Ovary (tissue), 9 donors: Measurements from ENCODE around the gene CD300LB. TPM values are rescaled to one million over a fixed set of nuclear protein-coding genes. Genes with fewer than 3 reads are reported as not detected.

Experiments used
- DNase-seq, 5 donors: peaks; one replicate each; pipeline ENCODE4 v3.0.0-alpha.2; 2019 to 2020
- H3K27ac ChIP-seq, 2 donors: fragments of 200-600 bp; one replicate each; pipeline versions ENCODE4 v1.5.1 to v1.8.0; 2019 to 2022
- H3K27me3 ChIP-seq: fragments of 200-600 bp; one replicate; pipeline ENCODE4 v1.8.0; 2022
- H3K36me3 ChIP-seq: fragments of 200-600 bp; sonication (generic); one replicate; pipeline ENCODE4 v1.5.1; 2019
- H3K4me1 ChIP-seq: one replicate; pipeline ENCODE4 v1.8.1; 2013; ENCODE audit warnings: mild to moderate bottlenecking, moderate library complexity; ENCODE audit not compliant: insufficient read depth
- H3K4me3 ChIP-seq: fragments of 200-600 bp; sonication (generic); one replicate; pipeline ENCODE4 v1.5.1; 2017
- H3K9me3 ChIP-seq, 2 donors: fragments of 200-600 bp in 1 of 2; sonication (generic) in 1 of 2; one replicate each; pipeline versions ENCODE4 v1.5.1 to v1.8.1; 2013 to 2019; ENCODE audit warnings: mild to moderate bottlenecking in 1 of 2, moderate library complexity in 1 of 2
- CTCF ChIP-seq, 3 donors: fragments of 450-650 bp in 2 of 3; fragments of 200-600 bp in 1 of 3; IDR thresholded peaks; one replicate each; pipeline versions ENCODE4 v1.5.1 to v1.8.0; 2016 to 2022; ENCODE audit warnings: antibody characterized with exemption in 3 of 3, mild to moderate bottlenecking in 1 of 3
- EP300 ChIP-seq: sonication (generic); formaldehyde crosslinking; IDR thresholded peaks from one replicate; pipeline ENCODE4 v1.6.1; 2017; ENCODE audit warnings: antibody characterized with exemption
- POLR2A ChIP-seq: fragments of 450-650 bp; IDR thresholded peaks from one replicate; pipeline ENCODE4 v1.6.1; 2017; ENCODE audit warnings: antibody characterized with exemption, mild to moderate bottlenecking, moderate library complexity
- WGBS, 3 donors: extraction: QIAGEN DNeasy Blood & Tissue Kit in 1 of 3; methylation state at CpG; one replicate each; pipeline versions ENCODE4 v1.1.5 to v1.1.7; 2013 to 2017; 5-methylcytosine and 5-hydroxymethylcytosine counted together
- intact Hi-C, 4 donors: fragments of 100-400 bp; cut with DNase I; formaldehyde crosslinking; loops; one replicate each; pipeline versions ENCODE4 v1.11.0 to v1.15.1; 2022 to 2023
- polyA plus RNA-seq, 2 donors: library from polyadenylated mRNA; stranded (reverse); fragments of 200-250 nt in 1 of 2; fragments of 350-450 nt in 1 of 2; fragmentation: Illumina TruSeq in 1 of 2; extraction: RNeasy Lipid Tissue Mini Kit (QIAGEN cat#74804) in 1 of 2; gene quantifications; one replicate each; pipeline ENCODE4 v1.2.3, GENCODE V29; 2013 to 2014
- total RNA-seq, 7 donors: library from RNA; depleted of rRNA in 2 of 7; stranded (reverse); fragments of >200 nt in 2 of 7; fragmentation: NEBNext Ultra II Directional in 3 of 7; extraction: Animal tissue kit (Norgen Biotek cat#: 25700) in 3 of 7; gene quantifications; one replicate each; pipeline versions ENCODE4 v1.1.0 to v1.2.4, GENCODE V29; 2016 to 2023
- donor health status: DM: no; HTN: no; CAD: no; lungs with moderate emphysema.
- donor health status: DM: no; HTN: no; CAD: no.
- donor health status: Bipolar disorder and iron deficiency.
- donor health status: DM: yes; HTN: yes; CAD: no.
- donor health status: DM: no; HTN: no; CAD: no.
- donor health status: DM: yes; HTN: yes; CAD: no.

Gene CD300LB
- total and polyA plus RNA-seq, 9 donors = 0.11 to 0.69 (median 0.27) TPM; not detected in 2

- Histone ChIP-seq H3K27ac (no peak overlapping the region), H3K27me3 (no peaks in the 10 kb centered on the region), H3K4me3 (no peak overlapping the region), H3K9me3 (peaks cover 0 to 4% of the 10 kb centered on the region in 2 donors), H3K36me3 (no peaks in the 10 kb centered on the region), H3K4me1 (no peaks in the 10 kb centered on the region)
- DNase-seq = no peak
- intact Hi-C loops = no loop called here
- no peak for TF ChIP-seq CTCF (IDR thresholded peaks at IDR 0.05)
- no peak for TF ChIP-seq EP300
- no peak for TF ChIP-seq POLR2A
- 72 to 80% (median 73%) methylated on average over 4 of the region's 4 CpGs for WGBS, 3 donors
Measured at GRCh38 chr17:74472890-74473289, 58.4 kb downstream of the CD300LB start.

GRCh38 chr17:74471341-74471740 is 59.9 kb downstream of the CD300LB start:
- Histone ChIP-seq H3K27ac (no peak overlapping the region), H3K9me3 (peaks cover 0 to 4% of the 10 kb centered on the region in 2 donors), H3K27me3 (no peaks in the 10 kb centered on the region), H3K36me3 (no peaks in the 10 kb centered on the region), H3K4me3 (no peak overlapping the region), H3K4me1 (no peaks in the 10 kb centered on the region)
- intact Hi-C loops = no loop called here
- TF ChIP-seq POLR2A (no peak), EP300 (no peak), CTCF (IDR thresholded peaks at IDR 0.05) (no peak)
- no peak for DNase-seq
- WGBS, 3 donors = 85 to 91% (median 89%) methylated on average over 3 of the region's 3 CpGs

Other genes with a start within 250 kb of the CD300LB start
- gene KIF19, start 205.2 kb downstream of the CD300LB start, total RNA-seq = 10 to 100 TPM in 1 of 7 donors, 1 to 10 TPM in 3, under 1 TPM in 2, not detected in 1; 0.33 to 15.0 (median 1.4) TPM
- gene KIF19, start 205.2 kb downstream of the CD300LB start, polyA plus RNA-seq = under 1 TPM in 1 of 2 donors, not detected in 1; 0.54 TPM
- not detected for gene BTBD17, start 169.6 kb downstream of the CD300LB start, total RNA-seq
- not detected for gene BTBD17, start 169.6 kb downstream of the CD300LB start, polyA plus RNA-seq
- gene GPR142, start 164.0 kb downstream of the CD300LB start, total RNA-seq = under 1 TPM in 1 of 7 donors, not detected in 6; 0.25 TPM
- gene GPR142, start 164.0 kb downstream of the CD300LB start, polyA plus RNA-seq = under 1 TPM in 1 of 2 donors, not detected in 1; 0.05 TPM
- 100 to 1,000 TPM in 1 of 7 donors, 10 to 100 TPM in 6; 39.7 to 133 (median 63.9) TPM for gene GPRC5C, start 99.4 kb downstream of the CD300LB start, total RNA-seq
- gene GPRC5C, start 99.4 kb downstream of the CD300LB start, polyA plus RNA-seq = 10 to 100 TPM in 1 of 2 donors, 1 to 10 TPM in 1; 3.7 to 59.1 TPM
- gene CD300A, start 64.8 kb downstream of the CD300LB start, total RNA-seq = 1 to 10 TPM; 1.4 to 5.5 (median 2.1) TPM
- 1 to 10 TPM; 1.5 to 4.8 TPM for gene CD300A, start 64.8 kb downstream of the CD300LB start, polyA plus RNA-seq
- 1 to 10 TPM in 2 of 7 donors, under 1 TPM in 4, not detected in 1; 0.18 to 1.6 (median 0.64) TPM for gene CD300C, start 14.6 kb upstream of the CD300LB start, total RNA-seq
- gene CD300C, start 14.6 kb upstream of the CD300LB start, polyA plus RNA-seq = under 1 TPM; 0.40 to 0.52 TPM
- not detected for gene CD300H, start 36.0 kb upstream of the CD300LB start, total RNA-seq
- gene CD300H, start 36.0 kb upstream of the CD300LB start, polyA plus RNA-seq = not detected
- gene CD300LD, start 60.8 kb upstream of the CD300LB start, total RNA-seq = not detected
- gene CD300LD, start 60.8 kb upstream of the CD300LB start, polyA plus RNA-seq = not detected
- gene CD300E, start 92.3 kb upstream of the CD300LB start, total RNA-seq = under 1 TPM; 0.11 to 0.79 (median 0.15) TPM
- gene CD300E, start 92.3 kb upstream of the CD300LB start, polyA plus RNA-seq = 1 to 10 TPM in 1 of 2 donors, under 1 TPM in 1; 0.30 to 1.1 TPM
- 1 to 10 TPM in 2 of 7 donors, under 1 TPM in 4, not detected in 1; 0.23 to 3.9 (median 0.34) TPM for gene CD300LF, start 181.4 kb upstream of the CD300LB start, total RNA-seq
- gene CD300LF, start 181.4 kb upstream of the CD300LB start, polyA plus RNA-seq = 1 to 10 TPM in 1 of 2 donors, under 1 TPM in 1; 0.36 to 2.6 TPM
- gene RAB37, start 205.8 kb upstream of the CD300LB start, total RNA-seq = under 1 TPM in 5 of 7 donors, not detected in 2; 0.45 to 0.72 (median 0.57) TPM
- gene RAB37, start 205.8 kb upstream of the CD300LB start, polyA plus RNA-seq = 1 to 10 TPM in 1 of 2 donors, under 1 TPM in 1; 0.58 to 2.4 TPM
- gene NHERF1, start 217.2 kb upstream of the CD300LB start, total RNA-seq = 100 to 1,000 TPM in 1 of 7 donors, 10 to 100 TPM in 6; 12.1 to 101 (median 21.7) TPM
- gene NHERF1, start 217.2 kb upstream of the CD300LB start, polyA plus RNA-seq = 10 to 100 TPM; 13.9 to 21.0 TPM
- gene NAT9, start 244.9 kb upstream of the CD300LB start, total RNA-seq = 10 to 100 TPM; 24.7 to 87.0 (median 56.8) TPM
- 10 to 100 TPM; 19.7 to 44.8 TPM for gene NAT9, start 244.9 kb upstream of the CD300LB start, polyA plus RNA-seq